DND-41 (cell line): ENCODE results near the gene GALNTL6.

Source experiments
- ATAC-seq: fragments of 200-7000 bp; cut with Tn5 transposase; 3 replicates; pipeline ENCODE4 v1.9.1; 2021; ENCODE audit warnings: low read depth; ENCODE audit not compliant: insufficient read depth
- DNase-seq: peaks from one replicate; pipeline ENCODE4 v3.0.0-alpha.2; 2020
- H2AFZ ChIP-seq: 2 replicates; pipeline ENCODE4 v1.6.0; 2012; ENCODE audit warnings: low read depth, low read length
- H3K27ac ChIP-seq: 2 replicates; pipeline ENCODE4 v1.5.1; 2012; ENCODE audit warnings: low read length, inconsistent platforms
- H3K27me3 ChIP-seq: fragments of 200-600 bp; sonication (generic); 2 replicates; pipeline ENCODE4 v1.6.0; 2012; ENCODE audit warnings: low read length, mild to moderate bottlenecking, inconsistent platforms; ENCODE audit not compliant: insufficient read depth, poor library complexity
- H3K36me3 ChIP-seq: 2 replicates; pipeline ENCODE4 v1.5.1; 2012; ENCODE audit warnings: low read length, inconsistent platforms; ENCODE audit not compliant: insufficient read depth
- H3K4me1 ChIP-seq: 2 replicates; pipeline ENCODE4 v1.5.1; 2012; ENCODE audit warnings: mild to moderate bottlenecking, low read length; ENCODE audit not compliant: insufficient read depth
- H3K4me2 ChIP-seq: 2 replicates; pipeline ENCODE4 v1.6.0; 2012; ENCODE audit warnings: mild to moderate bottlenecking, moderate library complexity, low read length, inconsistent platforms; ENCODE audit not compliant: insufficient read depth
- H3K4me3 ChIP-seq, 2 experiments: fragments of 200-600 bp in 1 of 2; shearing (Covaris generic) in 1 of 2; 2 replicates each; pipeline ENCODE4 v1.5.1; 2012 to 2016; ENCODE audit warnings: inconsistent platforms in 2 of 2, low read length in 2 of 2, mild to moderate bottlenecking in 2 of 2, low read depth in 1 of 2, moderate library complexity in 1 of 2
- H3K79me2 ChIP-seq: 2 replicates; pipeline ENCODE4 v1.6.0; 2012; ENCODE audit warnings: low read length, inconsistent platforms; ENCODE audit not compliant: insufficient read depth
- H3K9ac ChIP-seq: 2 replicates; pipeline ENCODE4 v1.6.0; 2012; ENCODE audit warnings: low read depth, mild to moderate bottlenecking, inconsistent platforms, low read length, moderate library complexity
- H3K9me3 ChIP-seq: 2 replicates; pipeline ENCODE4 v1.5.1; 2012; ENCODE audit warnings: low read length, moderate library complexity, mild to moderate bottlenecking, inconsistent platforms; ENCODE audit not compliant: insufficient read depth, severe bottlenecking
- H4K20me1 ChIP-seq: 2 replicates; pipeline ENCODE4 v1.6.0; 2012; ENCODE audit warnings: low read length; ENCODE audit not compliant: insufficient read depth
- CTCF ChIP-seq: IDR thresholded peaks from 2 replicates; pipeline ENCODE4 v1.5.1; 2012; ENCODE audit warnings: borderline replicate concordance, low read length, moderate library complexity, mild to moderate bottlenecking; ENCODE audit not compliant: poor library complexity, severe bottlenecking; ENCODE audit errors: extremely low read depth
- EZH2 ChIP-seq: IDR thresholded peaks from 3 replicates; pipeline ENCODE4 v1.6.1; 2012; ENCODE audit warnings: borderline replicate concordance, low read depth, mild to moderate bottlenecking, moderate library complexity, low read length, inconsistent platforms; ENCODE audit not compliant: severe bottlenecking

Gene GALNTL6

GRCh38 chr4:171954650-171955049, 141.4 kb downstream of the GALNTL6 start:
- H3K4me3 ChIP-seq: no peak overlapping the region
- DNase-seq (no peak), ATAC-seq (no peak)
- no peak overlapping the region for H3K27ac ChIP-seq
- no peak overlapping the region for H3K4me2 ChIP-seq
- H3K4me1 ChIP-seq: no peaks in the 10 kb centered on the region
- H2AFZ ChIP-seq: no peak overlapping the region
- TF ChIP-seq CTCF (no peak), EZH2 (no peak)
- H3K9ac ChIP-seq: no peak overlapping the region
- no peaks in the 10 kb centered on the region for H3K36me3 ChIP-seq
- no peaks in the 10 kb centered on the region for H3K79me2 ChIP-seq
- H4K20me1 ChIP-seq: no peaks in the 10 kb centered on the region
- no peaks in the 10 kb centered on the region for H3K27me3 ChIP-seq
- H3K9me3 ChIP-seq: no peaks in the 10 kb centered on the region

GRCh38 chr4:171956678-171957077, 143.5 kb downstream of the GALNTL6 start:
- TF ChIP-seq CTCF (no peak), EZH2 (no peak)
- no peak overlapping the region for H3K4me2 ChIP-seq
- no peak overlapping the region for H3K9ac ChIP-seq
- no peak overlapping the region for H3K4me3 ChIP-seq
- no peaks in the 10 kb centered on the region for H3K36me3 ChIP-seq
- no peaks in the 10 kb centered on the region for H3K4me1 ChIP-seq
- H3K9me3 ChIP-seq: no peaks in the 10 kb centered on the region
- H4K20me1 ChIP-seq: no peaks in the 10 kb centered on the region
- H3K27me3 ChIP-seq: no peaks in the 10 kb centered on the region
- H3K79me2 ChIP-seq: no peaks in the 10 kb centered on the region
- H3K27ac ChIP-seq: no peak overlapping the region
- no peak for DNase-seq
- no peak for ATAC-seq
- no peak overlapping the region for H2AFZ ChIP-seq

DNA sequence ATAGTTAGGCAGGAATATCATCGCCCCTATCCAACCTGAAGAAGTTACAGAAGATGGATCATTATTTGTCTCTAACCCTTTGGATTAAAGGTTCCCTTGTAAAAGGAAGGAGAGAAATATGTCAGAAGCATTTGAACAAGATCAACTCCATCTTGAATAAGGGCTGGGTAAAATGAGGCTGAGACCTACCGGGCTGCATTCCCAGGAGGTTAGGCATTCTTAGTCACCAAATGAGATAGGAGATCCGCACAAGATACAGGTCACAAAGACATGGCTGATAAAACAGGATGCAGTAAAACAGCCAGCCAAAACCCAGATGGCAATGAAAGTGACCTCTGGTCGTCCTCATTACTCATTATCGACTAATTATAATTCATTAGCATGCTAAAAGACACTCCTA, 148.9 kb downstream of the GALNTL6 start:
- no peak for DNase-seq
- H3K36me3 ChIP-seq: no peaks in the 10 kb centered on the region
- no peaks in the 10 kb centered on the region for H3K4me1 ChIP-seq
- no peak overlapping the region for H3K27ac ChIP-seq
- no peak overlapping the region for H3K4me2 ChIP-seq
- no peak overlapping the region for H3K9ac ChIP-seq
- ATAC-seq: no peak
- no peaks in the 10 kb centered on the region for H3K79me2 ChIP-seq
- H3K4me3 ChIP-seq: no peak overlapping the region
- H4K20me1 ChIP-seq: no peaks in the 10 kb centered on the region
- no peak for TF ChIP-seq CTCF
- no peak for TF ChIP-seq EZH2
- no peaks in the 10 kb centered on the region for H3K9me3 ChIP-seq
- H2AFZ ChIP-seq: no peak overlapping the region
- no peaks in the 10 kb centered on the region for H3K27me3 ChIP-seq

GRCh38 chr4:171966356-171966755, 153.2 kb downstream of the GALNTL6 start:
- Histone ChIP-seq H3K9ac (no peak overlapping the region), H4K20me1 (no peaks in the 10 kb centered on the region), H3K4me2 (no peak overlapping the region), H3K36me3 (no peaks in the 10 kb centered on the region), H2AFZ (no peak overlapping the region), H3K27me3 (no peaks in the 10 kb centered on the region), H3K4me1 (no peaks in the 10 kb centered on the region), H3K4me3 (no peak overlapping the region), H3K27ac (no peak overlapping the region), H3K9me3 (no peaks in the 10 kb centered on the region), H3K79me2 (no peaks in the 10 kb centered on the region)
- no peak for TF ChIP-seq CTCF
- no peak for TF ChIP-seq EZH2
- DNase-seq (no peak), ATAC-seq (no peak)
